IMR-90 (cell line): Measurements from ENCODE around the gene PLGRKT. TPM values are rescaled to one million over a fixed set of nuclear protein-coding genes. Genes with fewer than 3 reads are reported as not detected.

ENCODE experiments used
- ATAC-seq: fragments of 200-7000 bp; cut with Tn5 transposase; 2 replicates; pipeline ENCODE4 v1.9.1; 2020; ENCODE audit warnings: low read depth, mild to moderate bottlenecking, moderate library complexity
- BruUV-seq: library from RNA; stranded (reverse); fragments of 400-500 nt; replicated peaks from 2 replicates; lab custom pipeline; 2021; lab: Mats Ljungman, UMichigan
- CTCF ChIA-PET: fragments of 300-600 bp; formaldehyde crosslinking; extraction: SDS; loops from one replicate; lab custom pipeline; 2021; ENCODE audit warnings: antibody characterized with exemption; lab: Yijun Ruan, JAX
- POLR2A ChIA-PET: fragments of 300-600 bp; sonication (Branson Sonifier 250); formaldehyde crosslinking; loops from one replicate; lab custom pipeline; 2022; ENCODE audit warnings: antibody characterized with exemption; ENCODE audit not compliant: unreplicated experiment; lab: Charles Lee
- DNase-seq: peaks from one replicate; pipeline ENCODE4 v3.0.0; 2013
- H2AFZ ChIP-seq: replicated peaks from 2 replicates; pipeline ENCODE3; 2013; ENCODE audit warnings: low read length, mild to moderate bottlenecking; ENCODE audit not compliant: poor library complexity
- H2AK5ac ChIP-seq: 2 replicates; pipeline ENCODE4 v1.6.1; 2013; ENCODE audit warnings: low read depth, low read length, inconsistent platforms
- H2AK9ac ChIP-seq: replicated peaks from 2 replicates; pipeline ENCODE3; 2013; ENCODE audit warnings: mild to moderate bottlenecking, low read depth, low read length, moderate library complexity; ENCODE audit not compliant: poor library complexity
- H2BK120ac ChIP-seq: 2 replicates; pipeline ENCODE4 v1.6.1; 2013; ENCODE audit warnings: low read depth, low read length, inconsistent platforms
- H2BK15ac ChIP-seq: 3 replicates; pipeline ENCODE4 v1.6.1; 2013; ENCODE audit warnings: low read depth, low read length, inconsistent platforms
- H2BK20ac ChIP-seq: 2 replicates; pipeline ENCODE4 v1.6.1; 2013; ENCODE audit warnings: low read depth, mild to moderate bottlenecking, inconsistent platforms, low read length, moderate library complexity
- H2BK5ac ChIP-seq: 2 replicates; pipeline ENCODE4 v1.6.1; 2013; ENCODE audit warnings: mild to moderate bottlenecking, low read depth, low read length, inconsistent platforms; ENCODE audit not compliant: poor library complexity, severe bottlenecking
- H3K14ac ChIP-seq: replicated peaks from 2 replicates; pipeline ENCODE4 v1.6.1; 2013; ENCODE audit warnings: low read depth, low read length, inconsistent platforms
- H3K18ac ChIP-seq: 2 replicates; pipeline ENCODE4 v1.6.1; 2013; ENCODE audit warnings: low read depth, low read length, control low read depth
- H3K23ac ChIP-seq: 2 replicates; pipeline ENCODE4 v1.6.1; 2013; ENCODE audit warnings: low read depth, low read length, inconsistent platforms
- H3K27ac ChIP-seq: 2 replicates; pipeline ENCODE4 v1.5.1; 2013; ENCODE audit warnings: mild to moderate bottlenecking, control low read depth, low read length; ENCODE audit not compliant: insufficient read depth
- H3K27me3 ChIP-seq: 2 replicates; pipeline ENCODE4 v1.6.1; 2013; ENCODE audit warnings: low read length; ENCODE audit not compliant: control insufficient read depth, insufficient read depth
- H3K36me3 ChIP-seq: 2 replicates; pipeline ENCODE4 v1.6.1; 2013; ENCODE audit warnings: low read length, mixed read lengths; ENCODE audit not compliant: control insufficient read depth, insufficient read depth
- H3K4ac ChIP-seq: 2 replicates; pipeline ENCODE4 v1.6.1; 2013; ENCODE audit warnings: low read depth, low read length, inconsistent platforms
- H3K4me1 ChIP-seq: 2 replicates; pipeline ENCODE4 v1.6.1; 2013; ENCODE audit warnings: low read length, mixed read lengths; ENCODE audit not compliant: control insufficient read depth, insufficient read depth
- H3K4me2 ChIP-seq: 2 replicates; pipeline ENCODE4 v1.6.1; 2013; ENCODE audit warnings: low read depth, mild to moderate bottlenecking, control low read depth, low read length, moderate library complexity
- H3K4me3 ChIP-seq: 2 replicates; pipeline ENCODE4 v1.5.1; 2013; ENCODE audit warnings: low read depth, mild to moderate bottlenecking, control low read depth, low read length, moderate library complexity; ENCODE audit not compliant: insufficient read depth
- H3K56ac ChIP-seq: 2 replicates; pipeline ENCODE4 v1.6.1; 2013; ENCODE audit warnings: low read length, inconsistent platforms; ENCODE audit not compliant: insufficient read depth; ENCODE audit errors: extremely low read depth
- H3K79me1 ChIP-seq, 2 experiments: 2 replicates each; pipeline ENCODE4 v1.6.1; 2013; ENCODE audit warnings: low read length in 2 of 2, inconsistent platforms in 1 of 2, low read depth in 1 of 2
- H3K9ac ChIP-seq: 2 replicates; pipeline ENCODE4 v1.6.1; 2013; ENCODE audit warnings: low read depth, low read length, control low read depth
- H3K9me1 ChIP-seq: 2 replicates; pipeline ENCODE4 v1.6.1; 2013; ENCODE audit warnings: low read length, inconsistent platforms; ENCODE audit not compliant: insufficient read depth
- H3K9me3 ChIP-seq: 2 replicates; pipeline ENCODE4 v1.6.1; 2013; ENCODE audit warnings: low read length; ENCODE audit not compliant: control insufficient read depth, insufficient read depth
- H4K20me1 ChIP-seq: 2 replicates; pipeline ENCODE4 v1.6.1; 2013; ENCODE audit warnings: low read length, inconsistent platforms; ENCODE audit not compliant: insufficient read depth
- H4K5ac ChIP-seq: 2 replicates; pipeline ENCODE4 v1.6.1; 2013; ENCODE audit warnings: mild to moderate bottlenecking, low read depth, low read length, control low read depth
- H4K8ac ChIP-seq, 2 experiments: 2 replicates each; pipeline ENCODE4 v1.6.1; 2013; ENCODE audit warnings: low read depth in 2 of 2, low read length in 2 of 2, control low read depth in 1 of 2, inconsistent platforms in 1 of 2
- H4K91ac ChIP-seq: 2 replicates; pipeline ENCODE4 v1.6.1; 2013; ENCODE audit warnings: low read depth, low read length, inconsistent platforms; ENCODE audit not compliant: insufficient read depth
- BHLHE40 ChIP-seq: fragments of 150-350 bp; IDR thresholded peaks from 2 replicates; pipeline ENCODE4 v1.6.1; 2016; ENCODE audit warnings: mild to moderate bottlenecking, low read depth, low read length
- ELK1 ChIP-seq: fragments of 150-350 bp; IDR thresholded peaks from 2 replicates; pipeline ENCODE4 v1.6.1; 2016; ENCODE audit warnings: low read depth, mild to moderate bottlenecking, low read length, moderate library complexity, borderline replicate concordance
- FOS ChIP-seq: fragments of 150-350 bp; IDR thresholded peaks from 2 replicates; pipeline ENCODE4 v1.6.1; 2016; ENCODE audit warnings: low read depth, low read length
- MAFK ChIP-seq: IDR thresholded peaks from 2 replicates; pipeline ENCODE4 v1.6.1; 2012; ENCODE audit warnings: low read depth, low read length, improper control_type of control experiment
- MAZ ChIP-seq: IDR thresholded peaks from 2 replicates; pipeline ENCODE4 v1.6.1; 2012; ENCODE audit warnings: low read depth, mild to moderate bottlenecking, low read length, improper control_type of control experiment, moderate library complexity, borderline replicate concordance
- MXI1 ChIP-seq: IDR thresholded peaks from 2 replicates; pipeline ENCODE4 v1.6.1; 2012; ENCODE audit warnings: low read depth, mild to moderate bottlenecking, low read length, moderate library complexity, borderline replicate concordance
- NFE2L2 ChIP-seq: fragments of 150-350 bp; IDR thresholded peaks from 2 replicates; pipeline ENCODE4 v1.6.1; 2016; ENCODE audit warnings: low read depth, mild to moderate bottlenecking, low read length
- POLR2A ChIP-seq: IDR thresholded peaks from 2 replicates; pipeline ENCODE4 v1.6.1; 2012; ENCODE audit warnings: mild to moderate bottlenecking, low read depth, low read length
- RAD21 ChIP-seq: IDR thresholded peaks from 2 replicates; pipeline ENCODE4 v1.6.1; 2012; ENCODE audit warnings: low read length, improper control_type of control experiment
- RCOR1 ChIP-seq: IDR thresholded peaks from 2 replicates; pipeline ENCODE4 v1.6.1; 2012; ENCODE audit warnings: mild to moderate bottlenecking, low read length, improper control_type of control experiment; ENCODE audit not compliant: insufficient replicate concordance
- RFX5 ChIP-seq: IDR thresholded peaks from 2 replicates; pipeline ENCODE4 v1.8.0; 2012; ENCODE audit warnings: low read depth, mild to moderate bottlenecking, low read length, moderate library complexity
- SMC3 ChIP-seq: fragments of 150-350 bp; IDR thresholded peaks from 2 replicates; pipeline ENCODE4 v1.6.1; 2016; ENCODE audit warnings: low read depth, mild to moderate bottlenecking, antibody characterized with exemption, low read length, moderate library complexity
- WGBS, 2 experiments: methylation state at CpG; one replicate each; pipeline versions ENCODE4 v1.1.5 to v1.1.7; 2013; ENCODE audit warnings: missing lambda C conversion rate in 2 of 2; ENCODE audit not compliant: insufficient read length in 1 of 2; ENCODE audit errors: extremely low coverage in 2 of 2; 5-methylcytosine and 5-hydroxymethylcytosine counted together
- dilution Hi-C: fragments of 300-500 bp; cut with HindIII; formaldehyde crosslinking; loops from one replicate; pipeline ENCODE4 v1.14.3; 2018; ENCODE audit warnings: low sequenced_read_pairs; ENCODE audit not compliant: unreplicated experiment
- in situ Hi-C: fragments of 300-500 bp; cut with MboI; formaldehyde crosslinking; loops from 3 replicates; pipeline ENCODE4 v1.14.3; 2019; ENCODE audit warnings: low sequenced_read_pairs, inconsistent platforms, mixed read lengths
- intact Hi-C: fragments of 100-400 bp; cut with micrococcal nuclease; formaldehyde crosslinking; loops from 2 replicates; pipeline ENCODE4 v1.10.0; 2022
- polyA plus RNA-seq, 3 experiments: library from polyadenylated mRNA; depleted of rRNA; stranded (reverse); fragments of >200 nt; gene quantifications; 2 replicates each; pipeline ENCODE4 v1.2.3, GENCODE V29; 2012; ENCODE audit warnings: low replicate concordance in 1 of 3
- total RNA-seq: library from RNA; depleted of rRNA; stranded (reverse); fragments of >200 nt; gene quantifications from 2 replicates; pipeline ENCODE4 v1.2.3, GENCODE V29; 2012
- TF ChIP-seq, protein P1 (sequence below): fragments of 150-350 bp; IDR thresholded peaks from 2 replicates; pipeline ENCODE4 v1.6.1; 2017; ENCODE audit warnings: mild to moderate bottlenecking, antibody characterized with exemption, low read length, low read depth
- TF ChIP-seq, protein P2 (sequence below): conservative IDR thresholded peaks from 2 replicates; pipeline ENCODE4 v1.5.1; 2012; ENCODE audit warnings: mild to moderate bottlenecking, low read depth, low read length, improper control_type of control experiment

Gene PLGRKT
- total and polyA plus RNA-seq, 2 of the 4 experiments (the other 2 are of a cell fraction) = 10.8 to 12.7 TPM

DNA sequence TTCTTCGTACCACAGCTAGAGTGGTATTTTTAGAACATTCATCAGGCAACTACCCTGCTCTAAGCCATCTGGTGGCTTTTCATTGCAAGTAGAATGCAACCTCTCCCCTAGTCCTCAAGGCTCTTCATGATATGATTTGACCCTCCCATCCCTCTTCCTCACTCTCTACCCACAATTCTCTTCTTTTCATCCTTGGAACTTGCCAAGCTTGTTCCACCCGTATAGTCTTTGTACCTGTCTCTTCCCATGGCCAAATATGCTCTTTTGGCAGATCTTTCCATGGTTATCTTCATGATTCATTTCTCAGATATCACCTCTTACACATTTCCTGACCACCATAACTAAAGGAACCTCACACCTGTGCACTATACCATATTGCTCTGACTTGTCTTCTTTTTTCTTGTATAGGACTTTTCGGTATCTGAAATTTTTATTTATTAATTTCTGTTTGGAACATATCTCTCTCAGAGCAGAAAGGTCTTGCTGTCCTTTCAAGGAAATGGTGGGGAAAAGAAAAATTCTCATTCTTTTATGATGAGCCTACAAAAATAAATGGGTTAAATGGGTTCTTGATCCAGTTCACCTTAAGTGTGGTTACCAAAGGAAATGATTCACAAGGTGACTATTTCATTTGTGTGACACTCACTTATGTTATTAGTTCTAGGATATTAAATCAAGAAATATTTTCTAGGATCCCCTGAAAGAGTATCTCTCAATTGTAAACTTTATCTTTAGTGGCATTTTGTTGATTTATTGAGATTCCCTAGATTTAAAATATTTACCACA lies 8.9 kb upstream of the PLGRKT start:
- H3K27me3 ChIP-seq = no peaks in the 10 kb centered on the region
- no peak overlapping the region for H3K27ac ChIP-seq
- no peaks in the 10 kb centered on the region for H3K9me3 ChIP-seq
- peak overlapping the region; percentile 56 for H2BK120ac ChIP-seq
- H2AK9ac ChIP-seq = no peak overlapping the region
- WGBS, 2 experiments = 100% methylated on average over 1 of the region's 3 CpGs; no CpG with 5 or more reads in 1 of the 2 experiments
- peaks cover 0 to 13% of the 10 kb centered on the region in 2 experiments; a peak in 2 of 4 replicates for H3K79me1 ChIP-seq
- no peak overlapping the region for H2BK15ac ChIP-seq
- ChIA-PET CTCF (interaction anchor here (1.2 kb wide), 1 partner anchor 144 kb away, joined by 4 read pairs; no protein-coding TSS in a partner anchor), POLR2A (no interaction called here)
- H3K4me1 ChIP-seq = peaks cover 4% of the 10 kb centered on the region
- intact Hi-C loops (no loop called here), dilution Hi-C loops (no loop called here), in situ Hi-C loops (loop anchor here (25.0 kb wide), 1 partner anchor 684 kb away; no protein-coding TSS in a partner anchor)
- H2BK5ac ChIP-seq = no peak overlapping the region
- H3K23ac ChIP-seq = no peak overlapping the region
- ATAC-seq (no peak), DNase-seq (peak; percentile 36)
- H2BK20ac ChIP-seq = 0 out of 2 replicates have a peak overlapping the region, but pooled peaks have one; percentile 32
- peak overlapping the region; percentile 22 to 49; a peak in 2 of 4 replicates for H4K8ac ChIP-seq
- no peak overlapping the region for H2AFZ ChIP-seq
- BruUV-seq = no TSS peak
- H3K36me3 ChIP-seq = no peaks in the 10 kb centered on the region
- no peak overlapping the region for H3K4me3 ChIP-seq
- H3K14ac ChIP-seq = no peak overlapping the region
- no peaks in the 10 kb centered on the region for H4K20me1 ChIP-seq
- no peak overlapping the region for H3K56ac ChIP-seq
- peaks cover 2% of the 10 kb centered on the region; the same call in 1 of the 2 replicates for H3K9me1 ChIP-seq
- peak overlapping the region; percentile 43; the same call in 1 of the 2 replicates for H3K18ac ChIP-seq
- H3K4me2 ChIP-seq = no peak overlapping the region
- H3K9ac ChIP-seq = no peak overlapping the region
- peak overlapping the region; percentile 14; the same call in 1 of the 2 replicates for H3K4ac ChIP-seq
- peak overlapping the region; percentile 47; the same call in 1 of the 2 replicates for H2AK5ac ChIP-seq
- no peak overlapping the region for H4K91ac ChIP-seq
- TF ChIP-seq MXI1 (no peak), MAFK (no peak), BHLHE40 (no peak), ELK1 (no peak), RCOR1 (no peak), RAD21 (no peak), SMC3 (no peak), FOS (no peak), NFE2L2 (no peak), MAZ (no peak), POLR2A (no peak), RFX5 (no peak)
- TF ChIP-seq, protein P1, sequence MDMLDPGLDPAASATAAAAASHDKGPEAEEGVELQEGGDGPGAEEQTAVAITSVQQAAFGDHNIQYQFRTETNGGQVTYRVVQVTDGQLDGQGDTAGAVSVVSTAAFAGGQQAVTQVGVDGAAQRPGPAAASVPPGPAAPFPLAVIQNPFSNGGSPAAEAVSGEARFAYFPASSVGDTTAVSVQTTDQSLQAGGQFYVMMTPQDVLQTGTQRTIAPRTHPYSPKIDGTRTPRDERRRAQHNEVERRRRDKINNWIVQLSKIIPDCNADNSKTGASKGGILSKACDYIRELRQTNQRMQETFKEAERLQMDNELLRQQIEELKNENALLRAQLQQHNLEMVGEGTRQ = no peak
- TF ChIP-seq, protein P2, sequence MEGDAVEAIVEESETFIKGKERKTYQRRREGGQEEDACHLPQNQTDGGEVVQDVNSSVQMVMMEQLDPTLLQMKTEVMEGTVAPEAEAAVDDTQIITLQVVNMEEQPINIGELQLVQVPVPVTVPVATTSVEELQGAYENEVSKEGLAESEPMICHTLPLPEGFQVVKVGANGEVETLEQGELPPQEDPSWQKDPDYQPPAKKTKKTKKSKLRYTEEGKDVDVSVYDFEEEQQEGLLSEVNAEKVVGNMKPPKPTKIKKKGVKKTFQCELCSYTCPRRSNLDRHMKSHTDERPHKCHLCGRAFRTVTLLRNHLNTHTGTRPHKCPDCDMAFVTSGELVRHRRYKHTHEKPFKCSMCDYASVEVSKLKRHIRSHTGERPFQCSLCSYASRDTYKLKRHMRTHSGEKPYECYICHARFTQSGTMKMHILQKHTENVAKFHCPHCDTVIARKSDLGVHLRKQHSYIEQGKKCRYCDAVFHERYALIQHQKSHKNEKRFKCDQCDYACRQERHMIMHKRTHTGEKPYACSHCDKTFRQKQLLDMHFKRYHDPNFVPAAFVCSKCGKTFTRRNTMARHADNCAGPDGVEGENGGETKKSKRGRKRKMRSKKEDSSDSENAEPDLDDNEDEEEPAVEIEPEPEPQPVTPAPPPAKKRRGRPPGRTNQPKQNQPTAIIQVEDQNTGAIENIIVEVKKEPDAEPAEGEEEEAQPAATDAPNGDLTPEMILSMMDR = no peak
- no peak overlapping the region for H4K5ac ChIP-seq
